ENCODE measurements around the gene NCLN. TPM values are rescaled to one million over a fixed set of nuclear protein-coding genes. Genes with fewer than 3 reads are reported as not detected.

NCLN gene
- total RNA-seq, 2 experiments from 2014 or later: 49.6 to 51.9 TPM

DNA sequence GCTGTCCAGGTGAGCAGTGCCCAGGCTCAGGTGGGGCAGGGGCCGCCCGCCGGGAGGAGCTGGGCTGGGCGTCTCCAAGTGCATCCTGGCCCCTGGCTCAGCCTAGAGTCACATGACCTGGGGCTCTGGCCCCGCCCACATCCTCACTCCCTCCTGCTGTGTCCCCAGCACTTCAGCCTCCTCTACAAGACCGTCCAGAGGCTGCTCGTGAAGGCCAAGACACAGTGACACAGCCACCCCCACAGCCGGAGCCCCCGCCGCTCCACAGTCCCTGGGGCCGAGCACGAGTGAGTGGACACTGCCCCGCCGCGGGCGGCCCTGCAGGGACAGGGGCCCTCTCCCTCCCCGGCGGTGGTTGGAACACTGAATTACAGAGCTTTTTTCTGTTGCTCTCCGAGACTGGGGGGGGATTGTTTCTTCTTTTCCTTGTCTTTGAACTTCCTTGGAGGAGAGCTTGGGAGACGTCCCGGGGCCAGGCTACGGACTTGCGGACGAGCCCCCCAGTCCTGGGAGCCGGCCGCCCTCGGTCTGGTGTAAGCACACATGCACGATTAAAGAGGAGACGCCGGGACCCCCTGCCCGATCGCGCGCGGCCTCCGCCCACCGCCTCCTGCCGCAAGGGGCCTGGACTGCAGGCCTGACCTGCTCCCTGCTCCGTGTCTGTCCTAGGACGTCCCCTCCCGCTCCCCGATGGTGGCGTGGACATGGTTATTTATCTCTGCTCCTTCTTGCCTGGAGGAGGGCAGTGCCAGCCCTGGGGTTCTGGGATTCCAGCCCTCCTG lies 21.9 kb downstream of the NCLN start:
- H3K36me3 Mint-ChIP-seq (ENCODE audit: low read depth): peaks cover 20% of the 10 kb centered on the region
- Histone ChIP-seq H3K36me3 (ENCODE audit: insufficient read depth, low read length) (peaks cover 38% of the 10 kb centered on the region), H3K27ac (ENCODE audit: low read depth in 1 of 2, low read length in 2 of 2) (no peak overlapping the region), H3K27me3 (ENCODE audit: control insufficient read depth in 1 of 2, insufficient read depth in 2 of 2, low read length in 2 of 2) (no peaks in the 10 kb centered on the region), H3K4me1 (ENCODE audit: insufficient read depth, low read length) (peaks cover 6% of the 10 kb centered on the region), H3K9me3 (ENCODE audit: control insufficient read depth in 1 of 2, insufficient read depth in 1 of 2, low read length in 2 of 2) (no peaks in the 10 kb centered on the region), H3K4me3 (ENCODE audit: low read length) (no peak overlapping the region)
- DNase-seq (no peak), ATAC-seq (ENCODE audit: poor library complexity) (no peak)
- intact Hi-C loops (cut with DNase I, micrococcal nuclease): no loop called here
- TF ChIP-seq, protein P1, sequence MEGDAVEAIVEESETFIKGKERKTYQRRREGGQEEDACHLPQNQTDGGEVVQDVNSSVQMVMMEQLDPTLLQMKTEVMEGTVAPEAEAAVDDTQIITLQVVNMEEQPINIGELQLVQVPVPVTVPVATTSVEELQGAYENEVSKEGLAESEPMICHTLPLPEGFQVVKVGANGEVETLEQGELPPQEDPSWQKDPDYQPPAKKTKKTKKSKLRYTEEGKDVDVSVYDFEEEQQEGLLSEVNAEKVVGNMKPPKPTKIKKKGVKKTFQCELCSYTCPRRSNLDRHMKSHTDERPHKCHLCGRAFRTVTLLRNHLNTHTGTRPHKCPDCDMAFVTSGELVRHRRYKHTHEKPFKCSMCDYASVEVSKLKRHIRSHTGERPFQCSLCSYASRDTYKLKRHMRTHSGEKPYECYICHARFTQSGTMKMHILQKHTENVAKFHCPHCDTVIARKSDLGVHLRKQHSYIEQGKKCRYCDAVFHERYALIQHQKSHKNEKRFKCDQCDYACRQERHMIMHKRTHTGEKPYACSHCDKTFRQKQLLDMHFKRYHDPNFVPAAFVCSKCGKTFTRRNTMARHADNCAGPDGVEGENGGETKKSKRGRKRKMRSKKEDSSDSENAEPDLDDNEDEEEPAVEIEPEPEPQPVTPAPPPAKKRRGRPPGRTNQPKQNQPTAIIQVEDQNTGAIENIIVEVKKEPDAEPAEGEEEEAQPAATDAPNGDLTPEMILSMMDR (IDR thresholded peaks at IDR 0.05): no peak
- H3K27ac Mint-ChIP-seq: no peak overlapping the region
- H3K4me1 Mint-ChIP-seq (ENCODE audit: low read depth): no peaks in the 10 kb centered on the region
- ChIA-PET POLR2A (interaction anchor here (0.6 kb wide), 1 partner anchor 13 kb away, joined by 3 read pairs; no protein-coding TSS in a partner anchor), CTCF (no interaction called here)
- H3K4me3 Mint-ChIP-seq: no peak overlapping the region
- no peaks in the 10 kb centered on the region for H3K27me3 Mint-ChIP-seq
- H3K9me3 Mint-ChIP-seq: no peaks in the 10 kb centered on the region

DNA sequence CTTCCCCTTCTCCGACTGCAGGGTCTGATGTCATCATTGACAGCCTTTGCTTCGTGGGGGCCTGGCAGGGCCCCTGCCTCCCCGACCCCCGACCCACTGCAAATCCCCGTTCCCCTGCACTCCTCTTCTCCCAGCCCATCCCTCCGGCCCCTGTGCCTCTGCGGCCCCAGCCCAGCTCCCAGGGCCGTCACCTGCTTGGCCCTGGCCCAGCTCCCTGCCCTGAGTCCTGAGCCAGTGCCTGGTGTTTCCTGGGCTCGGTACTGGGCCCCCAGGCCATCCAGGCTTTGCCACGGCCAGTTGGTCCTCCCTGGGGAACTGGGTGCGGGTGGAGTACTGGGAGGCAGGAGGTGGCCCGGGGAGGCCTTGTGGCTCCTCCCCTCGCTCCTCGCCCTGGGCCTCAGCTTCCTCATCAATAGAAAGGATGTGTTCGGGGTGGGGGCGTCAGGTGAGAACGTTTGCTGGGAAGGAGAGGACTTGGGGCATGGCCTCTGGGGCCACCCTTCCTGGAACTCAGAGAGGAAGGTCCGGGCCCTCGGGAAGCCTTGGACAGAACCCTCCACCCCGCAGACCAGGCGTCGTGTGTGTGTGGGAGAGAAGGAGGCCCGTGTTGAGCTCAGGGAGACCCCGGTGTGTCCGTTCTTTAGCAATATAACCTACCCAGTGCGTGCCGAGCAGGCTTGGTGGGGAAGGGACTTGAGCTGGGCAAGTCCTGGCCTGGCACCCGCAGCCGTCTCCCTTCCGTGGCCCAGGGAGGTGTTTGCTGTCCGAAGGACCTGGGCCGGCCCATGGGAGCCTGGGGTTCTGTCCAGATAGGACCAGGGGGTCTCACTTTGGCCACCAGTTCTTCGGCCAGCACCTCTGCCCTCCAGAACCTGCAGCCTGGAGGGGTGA lies 22.8 kb downstream of the NCLN start:
- ChIA-PET CTCF (no interaction called here), POLR2A (interaction anchor here (1.5 kb wide), 1 partner anchor 22 kb away, joined by 3 read pairs; the partner anchor contains the start of gene NCLN)
- Histone ChIP-seq H3K4me3 (ENCODE audit: low read length) (no peak overlapping the region), H3K36me3 (ENCODE audit: insufficient read depth, low read length) (peaks cover 38% of the 10 kb centered on the region), H3K9me3 (ENCODE audit: control insufficient read depth in 1 of 2, insufficient read depth in 1 of 2, low read length in 2 of 2) (no peaks in the 10 kb centered on the region), H3K4me1 (ENCODE audit: insufficient read depth, low read length) (peaks cover 6% of the 10 kb centered on the region), H3K27me3 (ENCODE audit: control insufficient read depth in 1 of 2, insufficient read depth in 2 of 2, low read length in 2 of 2) (no peaks in the 10 kb centered on the region), H3K27ac (ENCODE audit: low read depth in 1 of 2, low read length in 2 of 2) (no peak overlapping the region)
- Mint-ChIP-seq H3K4me3 (no peak overlapping the region), H3K27ac (no peak overlapping the region), H3K9me3 (no peaks in the 10 kb centered on the region), H3K27me3 (no peaks in the 10 kb centered on the region), H3K36me3 (ENCODE audit: low read depth) (peaks cover 20% of the 10 kb centered on the region), H3K4me1 (ENCODE audit: low read depth) (no peaks in the 10 kb centered on the region)
- intact Hi-C loops (cut with DNase I, micrococcal nuclease): no loop called here
- ATAC-seq (ENCODE audit: poor library complexity) (no peak), DNase-seq (no peak)
- TF ChIP-seq, protein P1 (IDR thresholded peaks at IDR 0.05): no peak

DNA sequence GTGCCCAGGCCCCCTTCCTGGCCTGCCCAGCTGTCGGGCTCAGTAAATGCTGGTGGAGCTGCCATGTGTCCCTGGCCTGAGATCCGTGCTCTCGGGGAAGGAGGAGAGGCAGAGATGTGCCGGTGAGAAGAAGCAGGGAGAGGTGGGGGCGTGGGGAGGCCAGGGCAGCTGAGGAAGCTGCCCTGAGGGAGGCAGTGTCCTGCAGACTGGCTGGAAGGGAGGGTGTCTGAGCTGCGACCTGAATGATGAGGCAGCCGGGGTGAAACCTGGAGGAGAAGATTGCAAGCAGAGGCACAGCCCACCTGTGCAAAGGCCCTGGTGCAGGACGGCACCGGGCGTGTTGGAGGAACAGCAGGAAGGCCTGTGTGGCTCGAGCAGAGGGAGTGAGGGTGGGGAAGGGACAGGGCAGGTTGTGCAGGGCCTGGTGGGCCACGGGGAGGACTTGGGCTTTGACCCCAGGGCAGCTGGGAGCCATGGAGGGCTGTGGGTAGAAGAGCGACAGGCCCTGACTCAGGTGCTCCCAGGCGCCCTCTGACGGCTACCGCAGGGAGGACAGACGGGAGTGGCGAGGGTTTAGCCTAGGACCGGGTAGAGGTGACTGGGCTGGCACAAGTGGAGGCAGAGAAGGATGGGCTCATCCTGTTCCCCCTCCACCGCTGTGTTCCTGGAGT lies 24.8 kb downstream of the NCLN start:
- Mint-ChIP-seq H3K4me1 (ENCODE audit: low read depth) (no peaks in the 10 kb centered on the region), H3K9me3 (no peaks in the 10 kb centered on the region), H3K27me3 (no peaks in the 10 kb centered on the region), H3K27ac (no peak overlapping the region), H3K4me3 (no peak overlapping the region), H3K36me3 (ENCODE audit: low read depth) (peaks cover 14% of the 10 kb centered on the region)
- ChIA-PET CTCF (interaction anchor here (1.3 to 1.7 kb wide), 3 partner anchors 135 to 260 kb away, joined by 4 to 7 read pairs (median 6); no protein-coding TSS in a partner anchor), POLR2A (no interaction called here)
- TF ChIP-seq, protein P1 (IDR thresholded peaks at IDR 0.05): peak; percentile 70
- intact Hi-C loops (cut with DNase I, micrococcal nuclease): loop anchor here (1.0 to 2.0 kb wide), 2 partner anchors 248 kb away; no protein-coding TSS in a partner anchor
- Histone ChIP-seq H3K4me1 (ENCODE audit: insufficient read depth, low read length) (peaks cover 6% of the 10 kb centered on the region), H3K27ac (ENCODE audit: low read depth in 1 of 2, low read length in 2 of 2) (no peak overlapping the region), H3K9me3 (ENCODE audit: control insufficient read depth in 1 of 2, insufficient read depth in 1 of 2, low read length in 2 of 2) (no peaks in the 10 kb centered on the region), H3K36me3 (ENCODE audit: insufficient read depth, low read length) (peaks cover 20% of the 10 kb centered on the region), H3K27me3 (ENCODE audit: control insufficient read depth in 1 of 2, insufficient read depth in 2 of 2, low read length in 2 of 2) (no peaks in the 10 kb centered on the region), H3K4me3 (ENCODE audit: low read length) (no peak overlapping the region)
- DNase-seq (peak; percentile 52 to 78 (median 66)), ATAC-seq (ENCODE audit: poor library complexity) (peak; percentile 94)

Data from CD4-positive, alpha-beta T cell (primary cell).